Anterior cingulate cortex (tissue), 58 donors: Measurements from ENCODE around the gene SHANK2.

Experiments used
- DNase-seq, 58 donors: peaks; one replicate each; lab custom pipeline; 2025; lab: John Stamatoyannopoulos, UW

SHANK2 gene

DNA sequence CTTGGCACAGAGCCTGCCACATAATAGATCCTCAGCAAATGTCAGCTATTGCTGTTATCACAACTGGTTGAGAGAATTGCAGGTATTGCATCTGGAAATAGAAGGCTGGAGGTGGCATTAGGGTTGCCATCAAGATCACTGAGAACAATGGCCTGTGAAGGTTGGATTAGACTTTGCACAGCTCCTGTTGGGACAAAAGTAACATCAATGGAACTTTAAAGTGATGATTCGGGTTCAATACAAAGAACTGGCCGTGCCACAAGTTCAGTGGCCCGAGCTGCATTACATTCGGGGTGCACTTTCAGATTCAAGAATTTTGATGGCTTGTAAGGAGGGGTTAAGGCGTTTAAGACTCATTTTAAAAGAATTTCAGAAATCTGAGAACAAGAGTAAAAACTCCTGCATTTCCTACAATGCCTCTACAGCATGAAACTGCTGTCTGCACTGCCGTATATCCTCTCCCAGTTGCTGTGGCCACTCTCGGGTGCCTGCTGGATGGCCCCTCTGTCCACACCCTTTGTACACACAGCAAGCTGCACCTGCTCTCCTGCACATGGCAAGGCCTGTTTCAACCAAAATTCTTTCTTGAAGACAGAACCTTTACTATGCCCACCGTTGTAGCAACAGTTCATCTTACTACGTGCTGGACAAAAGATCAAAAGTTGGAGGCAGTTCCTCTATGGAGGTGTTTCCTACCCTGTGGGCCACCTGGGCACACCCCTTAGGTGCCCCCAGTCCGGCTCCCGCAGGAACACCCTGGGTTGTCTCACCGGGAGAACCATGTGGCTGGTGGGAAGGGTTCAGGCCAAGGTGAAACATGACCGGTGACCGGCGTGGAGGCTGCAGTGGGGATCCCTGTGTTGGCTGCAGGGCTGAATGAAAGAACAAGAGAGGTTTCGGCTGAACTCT lies 17.5 kb upstream of the SHANK2 start:
- no peak for DNase-seq

DNA sequence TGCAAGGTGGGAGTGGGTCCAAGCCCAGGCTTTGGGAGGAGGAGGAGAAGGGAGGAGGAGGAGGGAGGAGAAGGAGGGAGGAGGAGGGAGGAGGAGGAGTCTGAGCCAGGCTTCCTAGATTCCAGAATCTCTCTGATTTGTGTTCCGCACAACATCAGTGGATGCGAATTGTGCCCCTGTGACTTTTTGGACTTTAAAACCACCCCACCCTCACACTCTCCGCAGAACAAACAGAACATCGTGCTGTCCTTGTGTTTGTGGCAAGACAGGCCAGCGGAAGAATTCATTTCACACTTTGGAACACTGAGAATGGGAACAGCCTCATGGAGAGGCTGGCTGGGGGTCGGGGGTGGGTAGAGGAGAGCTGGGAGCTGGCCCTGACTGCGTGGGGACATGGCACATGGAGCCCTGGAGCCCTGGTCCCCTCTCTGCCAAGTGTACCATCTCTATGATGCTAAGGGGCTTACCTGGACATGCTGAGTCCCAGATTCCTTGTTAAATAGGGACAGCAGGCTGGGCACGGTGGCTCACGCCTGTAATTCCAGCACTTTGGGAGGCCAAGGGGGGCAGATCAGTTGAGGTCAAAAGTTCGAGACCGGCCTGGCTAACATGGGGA lies 16.4 kb upstream of the SHANK2 start:
- no peak for DNase-seq

DNA sequence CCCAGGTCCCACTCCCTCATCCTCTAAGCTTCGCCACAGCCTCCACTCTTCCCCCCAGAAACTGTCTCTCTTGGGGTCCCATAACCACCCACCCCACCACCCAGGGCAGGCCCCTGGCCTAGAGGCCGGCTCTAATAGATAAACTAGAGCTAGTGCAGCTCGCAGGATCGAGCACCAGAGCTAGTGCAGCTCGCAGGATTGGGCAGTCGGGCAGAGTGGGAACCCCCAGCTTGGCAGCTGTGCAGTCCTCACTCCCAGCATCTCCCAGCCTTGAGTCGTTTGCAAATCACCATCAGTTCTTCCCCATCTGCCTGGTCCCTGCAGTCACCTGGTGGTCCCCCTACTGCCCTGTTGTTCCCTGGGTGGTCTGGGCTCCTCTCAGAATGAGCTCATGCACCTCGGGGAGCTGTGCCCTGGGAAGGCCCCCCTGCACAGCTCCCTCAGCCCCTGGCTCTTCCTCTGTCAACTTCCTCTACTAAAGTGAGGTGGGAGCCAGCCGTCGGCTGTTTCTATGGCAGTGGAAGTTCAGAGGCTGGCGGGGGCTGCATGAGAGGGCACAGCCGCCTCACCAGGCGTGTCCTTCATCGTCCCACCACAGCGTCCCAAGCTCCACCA lies 15.5 kb upstream of the SHANK2 start:
- DNase-seq: no peak

DNA sequence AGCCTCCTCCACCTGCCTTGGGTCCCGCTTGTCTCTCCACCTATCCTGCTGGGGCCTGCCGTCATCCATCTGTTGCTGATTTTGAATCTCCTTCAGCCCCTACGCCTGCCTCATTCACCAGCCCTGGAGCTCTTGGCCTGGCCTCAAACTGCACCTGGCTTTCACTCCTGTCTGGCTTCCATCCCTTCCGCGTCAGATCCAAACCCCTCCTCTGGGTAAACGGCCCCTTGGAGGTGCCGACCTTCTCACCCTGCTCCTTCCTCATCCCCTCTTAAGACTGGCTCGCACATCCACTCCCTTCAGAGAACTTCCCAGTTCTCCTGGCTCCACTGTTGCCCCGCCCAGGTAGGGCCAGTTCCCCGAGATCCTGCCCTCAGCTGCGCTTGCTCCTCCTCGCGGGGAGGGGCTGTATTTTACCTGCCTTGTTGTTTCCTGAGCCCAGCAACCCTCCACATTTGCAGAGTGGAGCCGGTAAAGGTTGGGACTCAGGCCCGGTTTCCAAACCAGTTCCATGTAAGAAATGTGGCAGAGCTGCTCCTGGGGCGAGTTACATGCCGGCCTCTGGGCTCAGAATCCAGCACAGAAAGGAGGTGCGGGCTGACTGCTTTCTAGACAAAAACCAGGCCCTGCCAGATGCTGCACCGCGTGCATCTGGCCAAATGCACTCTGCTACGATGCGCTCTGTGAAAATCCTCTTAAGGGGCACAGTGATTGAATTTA lies 13.9 kb upstream of the SHANK2 start:
- DNase-seq: no peak

DNA sequence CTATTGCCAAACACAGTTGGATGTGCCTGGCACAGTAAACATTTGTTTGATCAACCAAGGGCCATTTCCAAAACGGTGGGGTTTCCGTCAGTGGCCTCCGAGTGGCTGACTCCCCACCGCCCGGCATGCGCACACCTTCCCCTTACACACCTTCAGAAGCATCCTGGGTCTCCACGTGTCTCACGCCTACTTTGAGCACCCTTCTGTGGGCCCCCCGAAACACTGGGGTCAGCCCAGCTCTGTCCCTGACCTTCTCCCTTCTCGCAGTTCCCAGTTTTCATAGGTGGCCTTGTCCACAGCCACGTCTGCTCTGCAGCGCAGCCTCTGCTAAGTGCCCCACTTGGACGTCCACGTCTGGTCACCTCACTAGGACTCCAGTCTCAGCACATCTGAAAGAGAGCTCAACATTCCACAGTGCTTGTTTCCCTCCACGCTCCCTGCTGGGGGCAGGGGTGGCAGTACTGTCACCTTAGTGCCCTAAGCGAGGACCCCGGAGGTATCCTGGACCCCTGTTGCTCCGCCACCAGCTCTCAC lies 13.2 kb upstream of the SHANK2 start:
- DNase-seq: no peak

DNA sequence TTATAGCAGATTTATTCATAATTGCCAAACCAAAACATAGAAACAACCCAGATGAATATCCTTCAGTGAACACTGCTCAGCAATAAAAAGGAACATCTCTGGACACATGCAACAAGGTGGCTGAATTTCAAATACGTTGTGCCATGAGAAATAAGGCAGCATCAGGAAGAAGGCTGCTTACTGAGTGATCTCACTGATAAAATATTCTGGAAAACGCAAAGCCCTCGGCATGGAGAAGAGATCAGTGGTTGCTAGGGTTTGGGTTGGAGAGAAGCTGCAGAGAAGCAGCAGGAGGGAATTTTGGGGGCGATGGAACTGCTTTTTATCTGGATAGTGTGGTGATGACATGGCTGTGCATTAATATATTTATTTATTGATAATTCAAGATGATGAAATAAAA lies 11.0 kb upstream of the SHANK2 start:
- no peak for DNase-seq

DNA sequence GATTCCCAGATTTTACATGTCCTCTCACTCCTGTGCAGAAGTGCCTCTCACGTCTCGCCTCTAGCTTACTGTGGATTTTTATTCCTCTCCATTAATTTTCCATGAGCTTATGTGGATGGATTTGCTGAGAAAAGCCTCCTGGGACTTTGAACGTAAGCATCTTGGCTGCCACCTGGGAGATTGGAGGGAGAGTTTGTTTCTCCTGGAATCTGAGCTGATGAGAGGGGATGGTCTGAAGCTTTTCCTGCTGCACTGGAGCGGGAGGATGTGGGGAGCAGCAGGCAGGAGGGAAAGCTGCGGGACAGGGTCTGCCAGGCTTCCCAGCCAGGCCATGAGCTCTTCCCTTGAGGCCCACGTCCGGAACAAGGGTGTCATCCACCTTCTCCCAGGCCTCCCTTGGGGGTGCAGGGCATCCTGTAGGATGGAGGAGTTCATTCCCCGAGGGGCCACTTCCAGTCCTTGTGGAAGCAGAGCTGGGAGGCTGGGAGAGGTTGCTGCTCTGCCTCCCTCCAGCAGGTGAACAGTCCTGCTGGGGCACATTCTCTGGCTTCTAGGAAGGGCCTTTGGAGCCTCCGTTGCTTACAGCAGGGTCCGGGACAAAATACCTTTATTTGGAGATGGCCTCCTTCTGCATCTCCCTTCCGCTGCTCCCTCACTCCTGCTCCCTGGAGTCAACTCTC lies 3.6 kb upstream of the SHANK2 start:
- DNase-seq: no peak

DNA sequence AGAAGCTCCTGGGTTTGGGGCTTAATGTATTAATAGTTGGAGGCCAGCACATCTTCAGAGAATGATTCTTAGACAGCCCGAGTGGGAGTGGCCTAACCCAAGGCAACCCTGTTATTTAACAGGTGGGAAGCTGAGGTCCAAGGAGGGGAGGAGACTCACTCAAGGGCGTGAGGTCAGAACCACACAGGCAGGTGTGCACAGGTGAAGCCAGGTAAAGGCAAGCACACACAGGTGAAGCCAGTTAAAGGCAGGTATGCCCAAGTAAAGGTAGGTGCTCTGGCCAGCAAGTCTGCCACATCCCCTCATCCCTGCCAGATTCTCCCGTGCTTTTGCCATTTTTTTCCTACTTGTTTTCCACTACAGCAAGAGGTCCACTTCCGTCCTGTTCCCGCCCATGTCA lies 2.9 kb upstream of the SHANK2 start:
- DNase-seq: no peak

DNA sequence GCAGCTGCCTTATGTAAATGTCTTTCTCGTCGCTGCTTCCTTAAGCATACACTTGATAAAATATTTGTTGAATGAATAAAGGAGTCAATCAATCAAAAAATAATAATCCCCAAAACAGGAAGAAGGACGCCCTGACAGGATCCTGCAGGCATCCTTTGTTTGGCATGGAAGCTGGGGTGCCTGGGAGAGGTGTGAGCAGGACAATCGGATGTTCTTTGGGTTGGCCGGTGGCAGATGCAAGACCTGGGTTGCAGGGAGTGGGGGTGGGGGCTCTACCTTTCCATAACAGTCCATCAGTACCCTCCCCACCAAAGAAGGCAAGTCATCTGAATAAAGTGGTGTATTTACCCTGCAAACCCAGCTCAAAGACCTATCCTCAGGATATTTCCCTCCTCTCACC lies 1.4 kb upstream of the SHANK2 start:
- no peak for DNase-seq

DNA sequence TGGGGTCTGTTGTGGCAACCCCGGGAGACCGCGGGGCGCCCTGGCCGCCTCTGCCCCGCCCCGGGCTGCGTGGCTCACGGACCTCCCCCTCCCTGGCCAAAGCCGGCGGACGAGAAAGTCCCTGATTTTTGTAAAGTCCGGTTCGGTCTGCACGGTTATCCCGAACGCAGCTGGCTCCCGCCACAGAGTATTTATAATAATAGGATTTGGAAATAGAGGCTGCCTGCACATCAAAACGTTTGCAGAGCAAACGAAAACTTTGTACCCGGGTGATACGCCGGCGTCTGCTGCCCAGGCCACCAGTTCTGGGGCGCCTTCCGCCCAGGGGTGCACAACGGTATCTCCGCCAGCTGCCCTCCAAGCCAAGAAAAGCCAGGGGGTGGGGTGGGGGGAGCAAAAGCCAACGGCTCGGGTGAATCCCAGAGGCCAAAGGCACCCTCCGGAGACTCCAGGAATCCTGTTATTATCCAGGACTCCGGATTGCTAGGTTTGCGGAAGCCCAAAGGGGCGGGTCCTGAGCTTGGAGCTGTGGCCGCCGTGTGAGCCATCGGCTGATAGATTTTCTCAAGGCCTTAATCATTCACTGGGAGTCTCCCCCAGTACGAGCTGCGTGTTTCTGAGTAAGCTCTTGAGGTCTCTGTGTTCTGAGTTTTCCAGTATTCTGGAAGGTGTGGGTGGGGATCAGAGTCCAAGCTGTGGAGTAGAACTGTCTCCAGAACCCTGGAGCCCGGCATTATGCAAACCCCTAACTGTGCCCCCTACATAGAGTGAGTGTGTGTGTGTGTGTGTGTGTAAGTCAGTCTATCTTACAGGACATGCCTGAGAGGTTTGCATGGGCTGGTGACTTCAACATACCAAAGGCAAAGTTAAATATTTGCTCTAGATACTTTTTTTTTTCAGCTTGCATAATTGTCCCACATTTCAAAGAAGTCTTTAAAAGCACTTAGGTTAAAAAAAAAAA lies 673 bp upstream of the SHANK2 start:
- no peak for DNase-seq

DNA sequence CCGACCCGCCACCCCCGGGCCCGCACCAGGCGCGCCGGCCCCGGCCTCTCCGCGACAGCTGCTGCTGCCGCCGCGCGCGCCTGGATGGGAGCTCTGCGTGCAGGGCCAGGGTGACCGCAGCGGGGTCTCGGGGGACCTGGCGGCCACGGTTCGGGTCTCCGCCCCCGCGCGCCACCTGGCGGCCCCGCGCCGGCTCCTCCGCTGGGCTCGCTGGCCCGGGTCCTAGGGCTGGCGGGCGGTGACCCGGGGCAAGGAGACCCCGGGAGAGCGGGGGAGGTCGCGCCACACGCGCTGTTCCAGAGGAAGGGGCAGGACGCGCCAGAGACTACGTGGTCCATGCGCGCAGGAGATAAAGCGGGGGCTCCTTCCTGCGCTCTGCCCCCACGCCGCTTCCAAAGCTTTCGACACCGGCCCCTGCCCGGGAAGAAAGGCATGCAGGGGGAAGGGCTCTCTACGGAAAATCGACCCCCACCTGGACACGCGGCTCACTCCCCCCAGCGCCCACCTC lies 562 bp downstream of the SHANK2 start:
- peak in 1 of 58 donors; percentile 9 for DNase-seq

DNA sequence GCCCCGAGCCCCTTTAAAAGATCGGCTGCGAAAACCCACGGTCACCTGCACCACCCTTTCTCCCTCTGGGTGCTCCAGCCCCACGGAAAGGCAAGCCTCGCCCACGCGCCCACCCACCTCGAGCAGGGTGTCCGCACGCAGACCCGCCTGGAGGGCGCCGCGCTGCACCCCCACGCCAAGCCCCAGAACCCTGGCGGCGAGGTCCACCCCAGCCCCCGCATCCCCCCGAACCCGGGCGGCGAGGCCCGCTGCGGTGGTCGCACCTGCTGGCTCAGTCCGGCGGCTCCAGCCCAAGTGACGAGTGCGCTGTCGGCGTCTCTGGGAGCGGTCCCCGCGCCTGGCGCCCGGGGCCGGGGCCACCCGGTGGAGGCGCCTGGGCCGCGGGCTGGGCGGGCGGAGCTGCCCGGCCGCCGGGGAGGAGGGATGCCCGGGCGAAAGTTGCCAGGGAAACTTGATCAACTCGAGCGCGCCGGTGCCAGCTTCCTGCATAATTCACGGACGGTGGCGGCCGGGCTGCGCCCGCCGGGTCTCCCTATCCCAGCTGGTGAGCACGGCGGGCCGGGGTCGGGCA lies 1.1 kb downstream of the SHANK2 start:
- peak in 8 of 58 donors; percentile 0 to 20 (median 12) for DNase-seq

DNA sequence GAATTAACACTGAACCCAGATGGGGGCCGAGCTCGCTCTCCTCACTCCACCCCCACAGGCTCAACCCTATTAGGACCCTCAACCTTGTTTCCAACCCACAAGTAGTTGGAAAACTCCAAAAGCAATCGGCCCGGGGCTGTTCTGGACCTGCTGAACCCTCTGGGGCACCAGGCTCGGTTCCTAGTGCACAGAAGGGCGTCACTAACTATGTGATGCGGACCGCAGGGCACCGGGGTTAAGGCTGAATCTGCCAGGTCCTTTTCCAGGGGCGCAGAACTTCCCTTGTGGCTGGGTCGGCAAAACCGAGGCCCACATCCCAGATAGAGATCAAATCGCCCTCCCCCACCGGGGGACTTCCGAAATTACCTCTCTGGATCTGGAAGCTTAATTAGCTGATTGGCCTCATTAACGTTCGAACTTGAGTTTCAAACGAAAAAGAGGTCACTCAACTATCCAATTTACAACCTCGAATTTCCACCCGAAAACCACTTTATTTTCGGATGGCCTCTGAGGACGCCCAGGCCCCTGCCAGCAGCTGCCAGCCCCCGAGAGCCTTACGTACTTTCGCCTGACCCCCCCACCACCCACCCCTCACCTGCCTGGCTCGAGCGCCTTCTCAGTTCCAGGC lies 1.7 kb downstream of the SHANK2 start:
- DNase-seq: no peak

DNA sequence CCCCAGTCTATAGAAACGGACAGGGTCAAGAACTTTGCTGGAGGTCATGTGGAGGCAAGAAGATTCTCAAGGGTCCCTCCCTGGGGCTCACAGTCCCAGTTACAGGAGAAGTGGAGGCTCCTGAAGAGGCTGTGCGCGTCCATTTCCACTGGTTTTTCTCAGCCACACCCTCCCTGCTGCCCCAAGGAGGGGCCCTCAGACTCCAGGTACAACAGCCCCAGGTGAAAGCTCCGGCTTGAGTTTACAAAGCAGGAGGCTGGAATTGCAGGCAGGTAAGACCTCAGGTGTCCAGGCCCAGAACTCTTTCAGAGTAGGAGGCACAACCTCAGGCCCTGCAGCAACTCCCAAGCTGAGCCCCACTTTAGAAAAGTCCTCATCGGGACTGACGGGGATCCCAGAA lies 3.1 kb downstream of the SHANK2 start:
- DNase-seq: no peak

DNA sequence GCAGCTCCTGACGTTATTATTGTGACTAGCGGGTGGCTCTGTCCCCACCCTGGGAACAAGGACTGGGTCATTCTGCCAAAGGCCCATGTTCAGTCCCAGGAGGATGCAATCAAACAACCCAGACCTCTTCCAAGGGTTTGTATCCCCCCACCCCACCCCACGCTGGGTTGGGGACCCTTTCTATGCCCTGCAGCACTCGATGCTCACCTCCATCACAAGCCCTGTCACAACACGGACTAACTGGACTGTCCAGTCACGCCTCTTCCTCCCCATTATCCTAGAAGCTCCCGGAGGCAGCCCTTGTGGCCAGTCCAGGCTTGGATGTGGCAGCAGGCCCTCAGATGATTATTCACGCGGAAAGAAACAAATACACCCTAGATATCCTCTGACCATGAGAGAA lies 3.7 kb downstream of the SHANK2 start:
- no peak for DNase-seq

DNA sequence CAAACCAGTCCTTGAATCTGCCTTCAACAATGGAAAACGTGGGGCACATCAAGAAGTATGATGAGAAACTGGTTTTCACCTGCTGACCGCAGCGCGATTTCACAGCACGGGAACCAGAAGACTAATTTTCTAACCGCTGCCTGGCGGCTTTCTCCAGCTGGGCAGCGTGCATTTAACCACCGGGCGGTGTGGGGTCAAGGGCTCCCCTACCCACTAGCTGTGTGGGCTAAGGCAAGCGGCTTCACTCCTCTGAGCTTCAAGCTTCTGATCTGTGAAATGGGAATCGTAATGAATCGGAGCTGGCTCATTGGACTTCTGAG lies 4.2 kb downstream of the SHANK2 start:
- DNase-seq: no peak

DNA sequence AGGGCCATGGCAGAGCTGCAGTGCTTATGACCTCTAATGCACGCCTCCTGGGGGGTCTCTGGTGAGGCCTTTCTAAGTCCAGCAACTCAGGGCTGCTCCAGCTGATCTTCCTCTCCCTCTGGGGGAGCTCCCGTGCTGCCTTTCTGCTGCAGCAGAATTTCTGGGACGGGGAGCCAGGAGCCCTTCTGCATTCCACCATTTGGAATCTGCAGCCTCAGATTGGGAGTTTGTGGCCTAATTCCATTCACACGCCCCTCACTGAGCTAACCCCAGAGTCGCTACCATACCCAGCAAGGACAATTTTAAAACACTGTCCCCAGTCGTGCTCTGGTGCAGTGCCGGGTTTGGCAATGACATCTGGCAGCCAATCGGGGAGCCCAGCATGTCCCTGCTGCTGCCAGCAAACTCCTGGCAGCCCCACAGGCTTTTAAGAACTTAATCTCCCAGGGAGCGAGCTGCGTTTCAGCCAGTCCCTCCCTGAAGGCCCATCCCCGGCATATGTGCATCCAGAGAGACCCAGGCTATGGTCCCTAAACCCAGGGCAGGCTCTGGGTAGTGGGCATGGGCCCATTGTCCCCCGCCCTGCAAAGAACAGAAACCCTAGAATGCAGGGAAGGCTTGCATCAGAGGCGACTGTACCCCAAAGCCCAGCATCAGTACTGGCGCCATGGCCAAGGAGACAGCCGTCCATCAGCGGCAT lies 4.7 kb downstream of the SHANK2 start:
- peak in 41 of 58 donors; percentile 3 to 82 (median 25) for DNase-seq
